ENCODE results near the gene MOB1B.

GRCh38 chr4:70993181-70994068, 91.3 kb downstream of the MOB1B start, which contains the start of gene DCK:
- TF ChIP-seq, protein P1, sequence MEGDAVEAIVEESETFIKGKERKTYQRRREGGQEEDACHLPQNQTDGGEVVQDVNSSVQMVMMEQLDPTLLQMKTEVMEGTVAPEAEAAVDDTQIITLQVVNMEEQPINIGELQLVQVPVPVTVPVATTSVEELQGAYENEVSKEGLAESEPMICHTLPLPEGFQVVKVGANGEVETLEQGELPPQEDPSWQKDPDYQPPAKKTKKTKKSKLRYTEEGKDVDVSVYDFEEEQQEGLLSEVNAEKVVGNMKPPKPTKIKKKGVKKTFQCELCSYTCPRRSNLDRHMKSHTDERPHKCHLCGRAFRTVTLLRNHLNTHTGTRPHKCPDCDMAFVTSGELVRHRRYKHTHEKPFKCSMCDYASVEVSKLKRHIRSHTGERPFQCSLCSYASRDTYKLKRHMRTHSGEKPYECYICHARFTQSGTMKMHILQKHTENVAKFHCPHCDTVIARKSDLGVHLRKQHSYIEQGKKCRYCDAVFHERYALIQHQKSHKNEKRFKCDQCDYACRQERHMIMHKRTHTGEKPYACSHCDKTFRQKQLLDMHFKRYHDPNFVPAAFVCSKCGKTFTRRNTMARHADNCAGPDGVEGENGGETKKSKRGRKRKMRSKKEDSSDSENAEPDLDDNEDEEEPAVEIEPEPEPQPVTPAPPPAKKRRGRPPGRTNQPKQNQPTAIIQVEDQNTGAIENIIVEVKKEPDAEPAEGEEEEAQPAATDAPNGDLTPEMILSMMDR (conservative IDR thresholded peaks at IDR 0.05), result no peak
- TF ChIP-seq EZH2 (IDR thresholded peaks at IDR 0.05; ENCODE audit: low read depth), result no peak
